ENCODE data around the gene DPEP2. TPM values are rescaled to one million over a fixed set of nuclear protein-coding genes. Genes with fewer than 3 reads are reported as not detected.
A peak's percentile ranks its signal among the peaks of the same experiment; 100 is the strongest.

The DPEP2 gene
- total and polyA plus RNA-seq, 2 of the 4 experiments (the other 2 are of a cell fraction): not detected

GRCh38 chr16:67992661-67993206 is 6.5 kb downstream of the DPEP2 start:
- no peaks in the 10 kb centered on the region; the same call in 1 of the 2 replicates for H3K9me1 ChIP-seq (ENCODE audit: insufficient read depth, low read length)
- H3K14ac ChIP-seq (replicated peaks; ENCODE audit: low read depth, low read length): no peak overlapping the region
- H4K5ac ChIP-seq (ENCODE audit: low read depth, low read length): no peak overlapping the region
- no peak for ATAC-seq (ENCODE audit: low read depth)
- POLR2A ChIA-PET (ENCODE audit: unreplicated experiment): no interaction called here
- H3K4me3 ChIP-seq (ENCODE audit: insufficient read depth, low read depth, low read length): no peak overlapping the region
- H2BK20ac ChIP-seq (ENCODE audit: low read depth, low read length): no peak overlapping the region
- no peak overlapping the region for H3K18ac ChIP-seq (ENCODE audit: low read depth, low read length)
- in situ Hi-C loops (cut with MboI; ENCODE audit: low sequenced_read_pairs) (no loop called here), dilution Hi-C loops (cut with HindIII; ENCODE audit: low sequenced_read_pairs, unreplicated experiment) (no loop called here), intact Hi-C loops (cut with micrococcal nuclease) (loop anchor here (1.0 kb wide), 2 partner anchors 48 to 237 kb away; no protein-coding TSS in a partner anchor)
- CTCF ChIA-PET: no interaction called here
- DNase-seq: no peak
- 63% methylated on average over 6 of the region's 20 CpGs; no CpG with 5 or more reads in 1 of the 2 experiments for WGBS, 2 experiments (ENCODE audit: extremely low coverage in 2 of 2, insufficient read length in 1 of 2)
- peak overlapping the region; percentile 31; the same call in 1 of the 2 replicates for H3K4me2 ChIP-seq (ENCODE audit: low read depth, low read length)
- peak overlapping the region; percentile 94 for H2AFZ ChIP-seq (replicated peaks; ENCODE audit: low read length, poor library complexity)
- H3K9me3 ChIP-seq (ENCODE audit: control insufficient read depth, insufficient read depth, low read length): no peaks in the 10 kb centered on the region
- no peak overlapping the region for H2BK15ac ChIP-seq (ENCODE audit: low read depth, low read length)
- H3K4ac ChIP-seq (ENCODE audit: low read depth, low read length): no peak overlapping the region
- H3K79me1 ChIP-seq (ENCODE audit: low read depth in 1 of 2, low read length in 2 of 2): no peaks in the 10 kb centered on the region
- peak overlapping the region; percentile 14; the same call in 1 of the 2 replicates for H2AK5ac ChIP-seq (ENCODE audit: low read depth, low read length)
- H4K8ac ChIP-seq (ENCODE audit: low read depth in 2 of 2, low read length in 2 of 2): no peak overlapping the region
- H3K27ac ChIP-seq (ENCODE audit: insufficient read depth, low read length): no peak overlapping the region
- H2BK5ac ChIP-seq (ENCODE audit: low read depth, low read length, poor library complexity, severe bottlenecking): no peak overlapping the region
- no peak overlapping the region for H2BK120ac ChIP-seq (ENCODE audit: low read depth, low read length)
- no TSS peak for BruUV-seq (replicated peaks)
- no peak overlapping the region for H3K23ac ChIP-seq (ENCODE audit: low read depth, low read length)
- H3K36me3 ChIP-seq (ENCODE audit: control insufficient read depth, insufficient read depth, low read length): no peaks in the 10 kb centered on the region
- H4K91ac ChIP-seq (ENCODE audit: insufficient read depth, low read depth, low read length): no peak overlapping the region
- H3K27me3 ChIP-seq (ENCODE audit: control insufficient read depth, insufficient read depth, low read length): peaks cover 5% of the 10 kb centered on the region; the same call in 1 of the 2 replicates
- no peak for TF ChIP-seq POLR2A (IDR thresholded peaks at IDR 0.05; ENCODE audit: low read depth, low read length)
- TF ChIP-seq CTCF (conservative IDR thresholded peaks at IDR 0.05; ENCODE audit: low read depth, low read length): no peak
- no peak for TF ChIP-seq BHLHE40 (IDR thresholded peaks at IDR 0.05; ENCODE audit: low read depth, low read length)
- no peak for TF ChIP-seq RAD21 (IDR thresholded peaks at IDR 0.05; ENCODE audit: low read length)
- TF ChIP-seq NFE2L2 (IDR thresholded peaks at IDR 0.05; ENCODE audit: low read depth, low read length): no peak
- no peak overlapping the region for H3K9ac ChIP-seq (ENCODE audit: low read depth, low read length)
- H3K4me1 ChIP-seq (ENCODE audit: control insufficient read depth, insufficient read depth, low read length): peaks cover 4% of the 10 kb centered on the region; the same call in 1 of the 2 replicates
- H2AK9ac ChIP-seq (replicated peaks; ENCODE audit: low read depth, low read length, poor library complexity): peak overlapping the region; percentile 94
- H4K20me1 ChIP-seq (ENCODE audit: insufficient read depth, low read length): no peaks in the 10 kb centered on the region; the same call in 1 of the 2 replicates
- no peak overlapping the region for H3K56ac ChIP-seq (ENCODE audit: extremely low read depth, insufficient read depth, low read length)

Measured in IMR-90 (cell line).